ENCODE measurements around the gene EEF1AKMT4. TPM values are rescaled to one million over a fixed set of nuclear protein-coding genes. Genes with fewer than 3 reads are reported as not detected.

EEF1AKMT4 gene
- total and polyA plus RNA-seq, 10 of the 15 experiments (the other 5 are each of a cell fraction or from before 2014, with no cell fraction given), result 7.5 to 26.8 (median 18.3) TPM

DNA sequence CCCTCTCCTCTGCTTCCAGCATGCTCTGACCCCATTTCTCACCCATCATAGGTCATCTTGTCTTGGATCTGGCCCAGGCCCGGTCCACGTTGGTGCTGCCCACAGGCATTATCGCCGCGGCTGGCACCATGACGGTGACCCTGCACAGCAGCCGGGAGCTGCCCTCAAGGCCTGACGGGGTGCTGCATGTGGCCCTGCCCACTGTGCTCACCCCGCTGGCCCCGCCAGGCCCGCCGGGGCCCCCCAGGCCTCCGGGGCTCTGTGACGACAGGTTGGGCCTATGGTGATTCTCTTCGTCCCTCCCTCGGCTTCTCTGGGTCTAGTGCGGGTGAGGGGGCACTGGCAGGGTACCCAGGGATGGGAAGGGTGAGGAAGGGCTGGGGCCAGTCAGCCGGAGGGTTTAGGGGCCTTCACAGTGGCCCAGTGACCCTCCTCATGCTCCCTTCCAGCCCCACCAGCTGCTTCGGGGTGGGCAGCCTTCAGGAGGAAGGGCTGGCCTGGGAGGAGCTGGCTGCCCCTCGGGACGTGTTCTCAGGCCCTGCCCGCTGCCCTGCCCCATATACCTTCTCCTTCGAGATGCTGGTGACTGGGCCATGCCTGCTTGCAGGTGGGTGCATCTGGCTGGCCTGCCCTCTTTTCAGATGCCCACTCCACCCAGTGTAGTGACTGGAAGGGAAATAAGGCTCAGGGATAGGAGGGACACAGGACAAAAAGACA, 16.2 kb upstream of the EEF1AKMT4 start (continued):
- TF ChIP-seq TCF3 (IDR thresholded peaks at IDR 0.05; ENCODE audit: borderline replicate concordance, insufficient read depth, low read depth, low read length), result no peak

DNA sequence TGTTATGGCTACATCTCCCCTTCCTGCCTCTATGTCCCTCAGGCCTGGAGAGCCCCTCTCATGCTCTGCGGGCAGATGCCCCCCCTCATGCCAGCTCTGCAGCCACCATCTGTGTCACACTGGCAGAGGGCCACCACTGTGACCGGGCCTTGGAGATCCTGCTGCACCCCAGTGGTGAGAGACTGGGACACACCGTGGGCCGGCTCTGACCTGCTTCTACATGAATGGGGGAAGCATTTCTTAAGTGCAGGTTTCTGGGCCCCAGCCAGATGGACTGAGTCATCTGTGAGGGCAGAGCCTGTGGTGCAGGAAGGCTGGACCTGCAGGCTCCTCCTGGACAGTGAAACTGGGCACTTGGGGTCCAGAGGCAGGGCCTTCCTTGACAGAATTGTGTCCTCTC, 15.2 kb upstream of the EEF1AKMT4 start:
- no peak for FAIRE-seq
- Histone ChIP-seq H3K4me1 (ENCODE audit: control insufficient read depth, insufficient read depth, low read length) (no peaks in the 10 kb centered on the region), H3K79me2 (ENCODE audit: control insufficient read depth, insufficient read depth, low read length) (no peaks in the 10 kb centered on the region), H3K27ac (ENCODE audit: control insufficient read depth, insufficient read depth) (no peak overlapping the region), H4K20me1 (ENCODE audit: control insufficient read depth, insufficient read depth) (no peaks in the 10 kb centered on the region), H3K27me3 (replicated peaks in 1 of 2; ENCODE audit: control insufficient read depth in 2 of 2, insufficient read depth in 2 of 2, low read length in 1 of 2) (peaks cover 12 to 13% of the 10 kb centered on the region in 2 experiments), H3K9me3 (replicated peaks; ENCODE audit: control insufficient read depth, insufficient read depth, low read length) (no peaks in the 10 kb centered on the region), H3K9ac (ENCODE audit: control insufficient read depth, insufficient read depth, low read length) (no peak overlapping the region), H3K4me2 (ENCODE audit: control insufficient read depth, insufficient read depth) (no peak overlapping the region), H3K36me3 (ENCODE audit: control insufficient read depth in 2 of 2, insufficient read depth in 2 of 2, low read length in 1 of 2) (no peaks in the 10 kb centered on the region), H3K4me3 (no peak overlapping the region), H2AFZ (ENCODE audit: control insufficient read depth, low read depth, low read length) (no peak overlapping the region)
- ChIA-PET CTCF (no interaction called here), RAD21 (ENCODE audit: unreplicated experiment) (no interaction called here), SMC1A (ENCODE audit: uncharacterized antibody, unreplicated experiment) (no interaction called here), POLR2A (no interaction called here)
- DNase-seq (ENCODE audit: low read depth, low spot score), result no peak
- ATAC-seq, result peak; percentile 10; the same call in 1 of the 3 replicates
- WGBS (ENCODE audit: insufficient coverage, insufficient replicate concordance, low lambda C conversion rate, missing lambda C conversion rate), result 5% methylated on average over 4 of the region's 4 CpGs
- TF ChIP-seq SUZ12 (IDR thresholded peaks at IDR 0.05; ENCODE audit: unreplicated experiment), result no peak
- TF ChIP-seq, protein P1, sequence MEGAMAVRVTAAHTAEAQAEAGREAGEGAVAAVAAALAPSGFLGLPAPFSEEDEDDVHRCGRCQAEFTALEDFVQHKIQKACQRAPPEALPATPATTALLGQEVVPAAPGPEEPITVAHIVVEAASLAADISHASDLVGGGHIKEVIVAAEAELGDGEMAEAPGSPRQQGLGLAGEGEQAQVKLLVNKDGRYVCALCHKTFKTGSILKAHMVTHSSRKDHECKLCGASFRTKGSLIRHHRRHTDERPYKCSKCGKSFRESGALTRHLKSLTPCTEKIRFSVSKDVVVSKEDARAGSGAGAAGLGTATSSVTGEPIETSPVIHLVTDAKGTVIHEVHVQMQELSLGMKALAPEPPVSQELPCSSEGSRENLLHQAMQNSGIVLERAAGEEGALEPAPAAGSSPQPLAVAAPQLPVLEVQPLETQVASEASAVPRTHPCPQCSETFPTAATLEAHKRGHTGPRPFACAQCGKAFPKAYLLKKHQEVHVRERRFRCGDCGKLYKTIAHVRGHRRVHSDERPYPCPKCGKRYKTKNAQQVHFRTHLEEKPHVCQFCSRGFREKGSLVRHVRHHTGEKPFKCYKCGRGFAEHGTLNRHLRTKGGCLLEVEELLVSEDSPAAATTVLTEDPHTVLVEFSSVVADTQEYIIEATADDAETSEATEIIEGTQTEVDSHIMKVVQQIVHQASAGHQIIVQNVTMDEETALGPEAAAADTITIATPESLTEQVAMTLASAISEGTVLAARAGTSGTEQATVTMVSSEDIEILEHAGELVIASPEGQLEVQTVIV (IDR thresholded peaks at IDR 0.05; ENCODE audit: borderline replicate concordance, partially characterized antibody), result no peak
- TF ChIP-seq ASH2L (IDR thresholded peaks at IDR 0.05; ENCODE audit: borderline replicate concordance, low read depth), result no peak
- no peak for TF ChIP-seq MTA3 (IDR thresholded peaks at IDR 0.05; ENCODE audit: borderline replicate concordance, low read length)
- no peak for TF ChIP-seq NFXL1 (IDR thresholded peaks at IDR 0.05; ENCODE audit: borderline replicate concordance)
- no peak for TF ChIP-seq RCOR1 (conservative IDR thresholded peaks at IDR 0.05; ENCODE audit: low read depth, low read length)
- TF ChIP-seq, protein P2, sequence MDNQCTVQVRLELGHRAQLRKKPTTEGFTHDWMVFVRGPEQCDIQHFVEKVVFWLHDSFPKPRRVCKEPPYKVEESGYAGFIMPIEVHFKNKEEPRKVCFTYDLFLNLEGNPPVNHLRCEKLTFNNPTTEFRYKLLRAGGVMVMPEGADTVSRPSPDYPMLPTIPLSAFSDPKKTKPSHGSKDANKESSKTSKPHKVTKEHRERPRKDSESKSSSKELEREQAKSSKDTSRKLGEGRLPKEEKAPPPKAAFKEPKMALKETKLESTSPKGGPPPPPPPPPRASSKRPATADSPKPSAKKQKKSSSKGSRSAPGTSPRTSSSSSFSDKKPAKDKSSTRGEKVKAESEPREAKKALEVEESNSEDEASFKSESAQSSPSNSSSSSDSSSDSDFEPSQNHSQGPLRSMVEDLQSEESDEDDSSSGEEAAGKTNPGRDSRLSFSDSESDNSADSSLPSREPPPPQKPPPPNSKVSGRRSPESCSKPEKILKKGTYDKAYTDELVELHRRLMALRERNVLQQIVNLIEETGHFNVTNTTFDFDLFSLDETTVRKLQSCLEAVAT (IDR thresholded peaks at IDR 0.05), result no peak
- TF ChIP-seq RELA (IDR thresholded peaks at IDR 0.05; ENCODE audit: borderline replicate concordance, partially characterized antibody), result no peak
- TF ChIP-seq JUNB (IDR thresholded peaks at IDR 0.05), result no peak
- TF ChIP-seq ZSCAN29 (IDR thresholded peaks at IDR 0.05), result no peak
- no peak for TF ChIP-seq SPI1 (IDR thresholded peaks at IDR 0.05; ENCODE audit: borderline replicate concordance, insufficient read depth, low read depth, low read length)
- no peak for TF ChIP-seq NBN (IDR thresholded peaks at IDR 0.05)
- TF ChIP-seq SUPT20H (IDR thresholded peaks at IDR 0.05; ENCODE audit: borderline replicate concordance, control insufficient read depth, low read depth, low read length), result no peak
- in situ Hi-C loops (cut with MboI) (no loop called here), intact Hi-C loops (cut with micrococcal nuclease; ENCODE audit: unreplicated experiment) (no loop called here)
- no TSS peak for BruUV-seq (replicated peaks)
